ENCODE data around the gene MEGF6.

DNA sequence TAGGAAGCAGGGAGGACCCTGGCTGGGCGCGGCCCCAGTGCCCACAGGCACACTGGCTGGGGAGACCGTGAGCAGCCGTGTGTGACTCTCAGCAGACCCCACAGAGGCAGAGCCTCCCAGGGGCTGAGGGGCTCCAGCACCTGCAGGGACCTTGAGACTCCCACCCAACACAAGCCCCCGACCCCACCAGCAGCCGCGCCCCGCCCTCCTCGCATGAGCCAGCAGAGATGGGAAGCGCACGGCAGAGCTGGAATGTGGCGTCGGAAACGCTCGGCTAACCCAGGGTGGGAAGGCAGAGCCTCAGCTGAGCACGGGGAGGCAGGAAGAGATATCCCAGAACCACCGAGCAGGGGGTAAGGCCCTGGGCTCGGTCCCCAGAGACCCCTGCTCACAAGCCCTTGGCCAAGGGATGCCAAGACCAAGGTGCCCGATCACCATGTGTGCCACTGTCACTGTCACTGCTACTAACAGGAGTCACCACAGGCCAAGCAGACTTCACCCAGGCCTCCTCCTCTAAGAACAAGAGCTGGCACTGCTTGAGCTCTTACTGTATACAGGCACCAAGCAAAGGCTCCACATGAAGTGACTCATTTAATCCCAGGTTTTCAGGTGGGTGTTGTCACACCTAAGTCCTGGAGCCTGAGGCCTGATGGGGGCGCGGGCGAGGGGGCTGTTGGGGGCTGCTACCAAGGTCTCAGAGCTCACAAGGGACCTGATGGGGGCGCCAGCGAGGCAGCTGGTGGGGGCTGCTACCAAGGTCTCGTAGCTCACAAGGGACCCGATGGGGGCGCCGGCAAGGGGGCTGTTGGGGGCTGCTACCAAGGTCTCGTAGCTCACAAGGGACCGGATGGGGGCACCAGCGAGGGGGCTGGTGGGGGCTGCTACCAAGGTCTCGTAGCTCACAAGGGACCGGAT is 20.1 kb downstream of the MEGF6 start:
- TF ChIP-seq, protein P1, sequence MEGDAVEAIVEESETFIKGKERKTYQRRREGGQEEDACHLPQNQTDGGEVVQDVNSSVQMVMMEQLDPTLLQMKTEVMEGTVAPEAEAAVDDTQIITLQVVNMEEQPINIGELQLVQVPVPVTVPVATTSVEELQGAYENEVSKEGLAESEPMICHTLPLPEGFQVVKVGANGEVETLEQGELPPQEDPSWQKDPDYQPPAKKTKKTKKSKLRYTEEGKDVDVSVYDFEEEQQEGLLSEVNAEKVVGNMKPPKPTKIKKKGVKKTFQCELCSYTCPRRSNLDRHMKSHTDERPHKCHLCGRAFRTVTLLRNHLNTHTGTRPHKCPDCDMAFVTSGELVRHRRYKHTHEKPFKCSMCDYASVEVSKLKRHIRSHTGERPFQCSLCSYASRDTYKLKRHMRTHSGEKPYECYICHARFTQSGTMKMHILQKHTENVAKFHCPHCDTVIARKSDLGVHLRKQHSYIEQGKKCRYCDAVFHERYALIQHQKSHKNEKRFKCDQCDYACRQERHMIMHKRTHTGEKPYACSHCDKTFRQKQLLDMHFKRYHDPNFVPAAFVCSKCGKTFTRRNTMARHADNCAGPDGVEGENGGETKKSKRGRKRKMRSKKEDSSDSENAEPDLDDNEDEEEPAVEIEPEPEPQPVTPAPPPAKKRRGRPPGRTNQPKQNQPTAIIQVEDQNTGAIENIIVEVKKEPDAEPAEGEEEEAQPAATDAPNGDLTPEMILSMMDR (IDR thresholded peaks at IDR 0.05) = no peak
- TF ChIP-seq EZH2 (IDR thresholded peaks at IDR 0.05; ENCODE audit: borderline replicate concordance, insufficient read depth, low read depth, low read length, poor library complexity, severe bottlenecking) = no peak
